ENCODE data around the gene TPSG1. TPM values are rescaled to one million over a fixed set of nuclear protein-coding genes. Genes with fewer than 3 reads are reported as not detected.

TPSG1 gene
- total RNA-seq, 1 donor from 2014 or later, result not detected

DNA sequence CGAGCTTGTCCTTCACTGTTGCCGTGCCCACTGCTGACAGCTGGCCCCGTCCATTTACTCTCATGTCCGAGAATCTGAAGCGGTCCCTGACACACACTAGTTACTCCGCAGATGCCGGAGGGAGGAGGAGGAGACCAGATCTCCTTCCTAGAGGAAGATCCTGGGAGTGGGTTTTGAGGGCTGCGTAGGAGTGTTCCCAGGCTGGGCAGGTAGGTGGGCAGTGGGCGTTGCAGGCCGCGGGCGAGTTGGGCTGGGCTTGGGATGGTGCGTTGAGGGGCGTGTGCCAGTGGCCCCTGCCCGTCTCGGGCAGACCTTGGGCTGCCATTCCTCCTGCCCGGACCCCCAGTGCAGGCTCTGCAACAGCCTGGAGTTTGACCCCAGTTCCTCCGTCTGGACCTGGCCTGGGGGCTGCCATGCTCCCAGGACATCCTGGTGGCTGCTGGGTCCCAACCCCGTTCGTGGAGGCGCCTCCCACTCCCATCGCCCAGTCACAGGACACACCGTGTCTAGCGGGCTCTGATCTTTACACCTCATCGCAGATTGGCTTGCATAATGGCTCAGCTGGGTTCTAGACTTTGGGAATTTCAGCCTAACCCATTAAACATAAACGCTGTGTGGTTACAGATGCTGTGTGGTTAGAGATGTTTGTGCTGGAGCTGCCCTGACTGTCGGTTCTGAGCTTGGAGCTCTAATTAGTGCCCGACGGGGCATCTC is 49.3 kb downstream of the TPSG1 start:
- Mint-ChIP-seq H3K27me3 (ENCODE audit: insufficient read depth, low read depth) (peaks cover 6% of the 10 kb centered on the region), H3K27ac (no peak overlapping the region), H3K9me3 (no peaks in the 10 kb centered on the region), H3K36me3 (no peaks in the 10 kb centered on the region), H3K4me1 (peaks cover 3% of the 10 kb centered on the region), H3K4me3 (no peak overlapping the region)
- no peak overlapping the region for H3K27ac ChIP-seq
- no peaks in the 10 kb centered on the region for H3K4me1 ChIP-seq
- peaks cover 71% of the 10 kb centered on the region for H4K20me1 ChIP-seq (ENCODE audit: low read depth)
- H3K9me3 ChIP-seq (ENCODE audit: low read depth), result no peaks in the 10 kb centered on the region
- no peaks in the 10 kb centered on the region for H3K36me3 ChIP-seq
- H3K27me3 ChIP-seq, result no peaks in the 10 kb centered on the region
- no peak overlapping the region for H3K4me2 ChIP-seq
- H3K79me2 ChIP-seq (ENCODE audit: low read depth), result peaks cover 5% of the 10 kb centered on the region
- H2AFZ ChIP-seq (replicated peaks), result no peak overlapping the region
- no peak overlapping the region for H3K9ac ChIP-seq
- no peaks in the 10 kb centered on the region for H3F3A ChIP-seq (ENCODE audit: low read depth)
- TF ChIP-seq EZH2 (IDR thresholded peaks at IDR 0.05), result no peak
- no peak overlapping the region for H3K4me3 ChIP-seq
- no peak for DNase-seq (ENCODE audit: low spot score)

DNA sequence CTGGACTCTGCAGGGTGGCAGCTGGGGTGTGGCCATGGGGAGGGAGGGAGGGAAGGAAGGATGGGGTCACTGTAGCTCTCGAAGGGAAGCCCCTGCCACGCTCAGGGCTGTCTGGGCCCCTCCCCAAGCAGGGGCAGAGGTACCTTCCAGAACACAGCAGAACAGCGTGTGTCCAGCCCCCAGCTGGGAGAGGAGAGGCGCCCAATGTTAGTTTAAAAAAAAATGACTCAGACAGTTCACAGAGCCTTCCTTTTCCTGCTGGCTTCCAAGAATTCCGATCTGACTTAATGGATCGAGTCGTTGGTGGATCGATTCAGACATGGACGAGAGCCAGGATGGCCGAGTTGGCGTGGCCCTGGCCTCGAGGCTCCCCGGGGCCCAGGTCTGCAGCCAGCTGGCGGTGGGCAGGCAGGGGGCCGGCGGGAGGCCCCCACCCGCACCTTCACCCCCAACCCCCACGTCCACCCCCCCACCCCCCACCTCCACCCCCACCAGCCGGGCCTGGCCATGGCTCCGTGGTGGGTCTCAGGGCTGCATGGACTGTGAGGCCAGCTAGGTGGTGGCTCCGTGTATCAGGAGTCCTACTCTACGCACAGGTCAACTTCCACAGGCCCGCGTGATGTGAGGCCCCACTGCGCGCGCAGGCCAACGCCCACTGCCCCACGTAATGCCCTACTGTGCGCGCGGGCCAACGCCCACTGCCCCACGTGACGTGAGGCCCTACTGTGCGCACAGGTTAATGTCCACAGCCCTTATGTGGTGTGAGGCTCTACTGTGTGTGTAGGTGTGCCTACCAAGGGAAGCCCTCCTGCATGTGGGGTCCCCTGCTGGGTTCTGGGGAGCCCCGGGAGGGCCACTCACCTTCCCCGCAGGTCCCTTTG is 50.4 kb downstream of the TPSG1 start:
- H4K20me1 ChIP-seq (ENCODE audit: low read depth), result peaks cover 75% of the 10 kb centered on the region
- DNase-seq (ENCODE audit: low spot score), result no peak

GRCh38 chr16:1173788-1174451 is 51.1 kb downstream of the TPSG1 start:
- H3K9me3 Mint-ChIP-seq, result no peaks in the 10 kb centered on the region
- Histone ChIP-seq H3K4me3 (no peak overlapping the region), H3K79me2 (ENCODE audit: low read depth) (peaks cover 15% of the 10 kb centered on the region), H3K36me3 (no peaks in the 10 kb centered on the region), H4K20me1 (ENCODE audit: low read depth) (peaks cover 78% of the 10 kb centered on the region), H3K4me2 (no peak overlapping the region), H2AFZ (replicated peaks) (no peak overlapping the region), H3K9ac (no peak overlapping the region), H3K27me3 (no peaks in the 10 kb centered on the region), H3F3A (ENCODE audit: low read depth) (no peaks in the 10 kb centered on the region), H3K9me3 (ENCODE audit: low read depth) (no peaks in the 10 kb centered on the region), H3K27ac (no peak overlapping the region), H3K4me1 (peaks cover 12% of the 10 kb centered on the region)
- H3K27ac Mint-ChIP-seq, result no peak overlapping the region
- TF ChIP-seq, protein P1, sequence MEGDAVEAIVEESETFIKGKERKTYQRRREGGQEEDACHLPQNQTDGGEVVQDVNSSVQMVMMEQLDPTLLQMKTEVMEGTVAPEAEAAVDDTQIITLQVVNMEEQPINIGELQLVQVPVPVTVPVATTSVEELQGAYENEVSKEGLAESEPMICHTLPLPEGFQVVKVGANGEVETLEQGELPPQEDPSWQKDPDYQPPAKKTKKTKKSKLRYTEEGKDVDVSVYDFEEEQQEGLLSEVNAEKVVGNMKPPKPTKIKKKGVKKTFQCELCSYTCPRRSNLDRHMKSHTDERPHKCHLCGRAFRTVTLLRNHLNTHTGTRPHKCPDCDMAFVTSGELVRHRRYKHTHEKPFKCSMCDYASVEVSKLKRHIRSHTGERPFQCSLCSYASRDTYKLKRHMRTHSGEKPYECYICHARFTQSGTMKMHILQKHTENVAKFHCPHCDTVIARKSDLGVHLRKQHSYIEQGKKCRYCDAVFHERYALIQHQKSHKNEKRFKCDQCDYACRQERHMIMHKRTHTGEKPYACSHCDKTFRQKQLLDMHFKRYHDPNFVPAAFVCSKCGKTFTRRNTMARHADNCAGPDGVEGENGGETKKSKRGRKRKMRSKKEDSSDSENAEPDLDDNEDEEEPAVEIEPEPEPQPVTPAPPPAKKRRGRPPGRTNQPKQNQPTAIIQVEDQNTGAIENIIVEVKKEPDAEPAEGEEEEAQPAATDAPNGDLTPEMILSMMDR (IDR thresholded peaks at IDR 0.05), result no peak
- no peaks in the 10 kb centered on the region for H3K36me3 Mint-ChIP-seq
- peaks cover 6% of the 10 kb centered on the region for H3K27me3 Mint-ChIP-seq (ENCODE audit: insufficient read depth, low read depth)
- no peak for DNase-seq (ENCODE audit: low spot score)
- peaks cover 12% of the 10 kb centered on the region for H3K4me1 Mint-ChIP-seq
- H3K4me3 Mint-ChIP-seq, result no peak overlapping the region

More for the DNA sequence above, 50.4 kb downstream of the TPSG1 start:
- Mint-ChIP-seq H3K4me3 (no peak overlapping the region), H3K27ac (no peak overlapping the region), H3K9me3 (no peaks in the 10 kb centered on the region), H3K4me1 (peaks cover 11% of the 10 kb centered on the region), H3K27me3 (ENCODE audit: insufficient read depth, low read depth) (peaks cover 5% of the 10 kb centered on the region), H3K36me3 (no peaks in the 10 kb centered on the region)
- no peaks in the 10 kb centered on the region for H3K36me3 ChIP-seq
- peaks cover 15% of the 10 kb centered on the region for H3K79me2 ChIP-seq (ENCODE audit: low read depth)
- no peak overlapping the region for H3K27ac ChIP-seq
- H3K4me2 ChIP-seq, result no peak overlapping the region
- no peaks in the 10 kb centered on the region for H3K27me3 ChIP-seq
- peaks cover 7% of the 10 kb centered on the region for H3K4me1 ChIP-seq
- no peak overlapping the region for H3K9ac ChIP-seq
- TF ChIP-seq EZH2 (IDR thresholded peaks at IDR 0.05) (no peak), EZH2phosphoT487 (IDR thresholded peaks at IDR 0.05) (no peak)
- TF ChIP-seq, protein P1 (IDR thresholded peaks at IDR 0.05), result no peak
- no peak overlapping the region for H2AFZ ChIP-seq (replicated peaks)
- H3K9me3 ChIP-seq (ENCODE audit: low read depth), result no peaks in the 10 kb centered on the region
- H3F3A ChIP-seq (ENCODE audit: low read depth), result no peaks in the 10 kb centered on the region
- H3K4me3 ChIP-seq, result no peak overlapping the region

Measured in neural progenitor cell (in vitro differentiated cells).